PC-9 (cell line): ENCODE data around the gene CALHM1. TPM values are rescaled to one million over a fixed set of nuclear protein-coding genes. Genes with fewer than 3 reads are reported as not detected.

Experiments
- BruUV-seq: library from RNA; stranded (reverse); fragments of 400-500 nt; replicated peaks from 2 replicates; lab custom pipeline; 2021; lab: Mats Ljungman, UMichigan
- CTCF ChIA-PET: fragments of 300-600 bp; sonication (Branson Sonifier 250); formaldehyde crosslinking; loops from one replicate; lab custom pipeline; 2022; ENCODE audit warnings: antibody characterized with exemption; lab: Charles Lee
- POLR2A ChIA-PET: fragments of 300-600 bp; sonication (Branson Sonifier 250); formaldehyde crosslinking; loops from one replicate; lab custom pipeline; 2022; ENCODE audit warnings: antibody characterized with exemption; ENCODE audit not compliant: unreplicated experiment; lab: Charles Lee
- DNase-seq, 2 experiments: peaks; one replicate each; pipeline versions ENCODE4 v3.0.0 to v3.0.0-alpha.2; 2015 to 2022; ENCODE audit warnings: mixed read lengths in 1 of 2
- H2AFZ ChIP-seq: fragments of 200-600 bp; sonication (generic); 2 replicates; pipeline ENCODE4 v1.8.1; 2017; ENCODE audit warnings: antibody characterized with exemption
- H3F3A ChIP-seq: fragments of 200-600 bp; sonication (generic); 2 replicates; pipeline ENCODE4 v1.8.1; 2017; ENCODE audit warnings: antibody characterized with exemption, mild to moderate bottlenecking, low read depth; ENCODE audit not compliant: insufficient read depth
- H3K27ac ChIP-seq: fragments of 200-600 bp; sonication (generic); 2 replicates; pipeline ENCODE4 v1.6.1; 2016; ENCODE audit warnings: mixed run types
- H3K27me3 ChIP-seq: fragments of 200-600 bp; sonication (generic); 2 replicates; pipeline ENCODE4 v1.6.1; 2016; ENCODE audit warnings: low read depth, mixed run types; ENCODE audit not compliant: insufficient read depth
- H3K36me3 ChIP-seq: fragments of 200-600 bp; sonication (generic); 2 replicates; pipeline ENCODE4 v1.6.1; 2016; ENCODE audit warnings: low read depth, mixed run types
- H3K4me1 ChIP-seq: fragments of 200-600 bp; sonication (generic); replicated peaks from 2 replicates; pipeline ENCODE4 v1.6.1; 2016; ENCODE audit warnings: mixed run types; ENCODE audit not compliant: insufficient read depth
- H3K4me2 ChIP-seq: fragments of 200-600 bp; sonication (generic); 2 replicates; pipeline ENCODE4 v1.6.1; 2017; ENCODE audit warnings: mixed run types
- H3K4me3 ChIP-seq: fragments of 200-600 bp; sonication (generic); 2 replicates; pipeline ENCODE4 v1.6.1; 2016; ENCODE audit warnings: mixed run types
- H3K79me2 ChIP-seq: fragments of 200-600 bp; sonication (generic); 2 replicates; pipeline ENCODE4 v1.6.1; 2017; ENCODE audit warnings: low read depth, mixed run types
- H3K9me2 ChIP-seq: fragments of 200-600 bp; sonication (generic); 2 replicates; pipeline ENCODE4 v1.8.1; 2017; ENCODE audit warnings: mild to moderate bottlenecking; ENCODE audit not compliant: insufficient read depth
- H3K9me3 ChIP-seq: fragments of 200-600 bp; sonication (generic); 2 replicates; pipeline ENCODE4 v1.8.1; 2016; ENCODE audit warnings: low read depth; ENCODE audit not compliant: insufficient read depth
- H4K20me1 ChIP-seq: fragments of 200-600 bp; sonication (generic); 2 replicates; pipeline ENCODE4 v1.8.1; 2017; ENCODE audit not compliant: insufficient read depth
- CTCF ChIP-seq: fragments of 200-600 bp; sonication (generic); conservative IDR thresholded peaks from 2 replicates; pipeline ENCODE4 v1.6.1; 2017; ENCODE audit warnings: mixed run types, antibody characterized with exemption, mild to moderate bottlenecking, moderate library complexity
- EZH2 ChIP-seq: fragments of 200-600 bp; sonication (generic); IDR thresholded peaks from 2 replicates; pipeline ENCODE4 v1.8.0; 2017; ENCODE audit warnings: antibody characterized with exemption, low read depth
- intact Hi-C: fragments of 100-400 bp; cut with micrococcal nuclease; formaldehyde crosslinking; loops from one replicate; pipeline ENCODE4 v1.10.0; 2022; ENCODE audit not compliant: unreplicated experiment
- total RNA-seq: library from RNA; stranded (reverse); gene quantifications from 2 replicates; pipeline ENCODE4 v1.2.3, GENCODE V29; 2021

Gene CALHM1
- total RNA-seq, 1 experiment from 2014 or later = not detected

GRCh38 chr10:103466734-103467133 is 8.0 kb upstream of the CALHM1 start:
- no peaks in the 10 kb centered on the region for H3K79me2 ChIP-seq
- ChIA-PET CTCF (no interaction called here), POLR2A (no interaction called here)
- no peaks in the 10 kb centered on the region for H3K9me2 ChIP-seq
- no peak overlapping the region for H3K4me3 ChIP-seq
- no peak overlapping the region for H3K4me2 ChIP-seq
- TF ChIP-seq EZH2 (no peak), CTCF (no peak)
- peaks cover 8% of the 10 kb centered on the region; the same call in 1 of the 2 replicates for H3F3A ChIP-seq
- no peak overlapping the region for H3K27ac ChIP-seq
- H3K36me3 ChIP-seq = no peaks in the 10 kb centered on the region
- DNase-seq = no peak
- H3K4me1 ChIP-seq = peaks cover 20% of the 10 kb centered on the region
- no peak overlapping the region for H2AFZ ChIP-seq
- no peaks in the 10 kb centered on the region for H4K20me1 ChIP-seq
- H3K27me3 ChIP-seq = no peaks in the 10 kb centered on the region
- BruUV-seq = no TSS peak
- H3K9me3 ChIP-seq = no peaks in the 10 kb centered on the region
- intact Hi-C loops = no loop called here

GRCh38 chr10:103465411-103466179 is 6.9 kb upstream of the CALHM1 start:
- peaks cover 8% of the 10 kb centered on the region; the same call in 1 of the 2 replicates for H3K4me1 ChIP-seq
- CTCF ChIA-PET = interaction anchor here (0.6 kb wide), 2 partner anchors 28 to 561 kb away, joined by 4 read pairs; no protein-coding TSS in a partner anchor
- BruUV-seq = no TSS peak
- H3K36me3 ChIP-seq = no peaks in the 10 kb centered on the region
- H2AFZ ChIP-seq = no peak overlapping the region
- H3K9me2 ChIP-seq = no peaks in the 10 kb centered on the region
- H3K4me3 ChIP-seq = no peak overlapping the region
- no peak overlapping the region for H3K4me2 ChIP-seq
- H3K9me3 ChIP-seq = no peaks in the 10 kb centered on the region
- POLR2A ChIA-PET = interaction anchor here (0.7 kb wide), 1 partner anchor 13 kb away, joined by 3 read pairs; the partner anchor contains the start of gene CALHM2
- intact Hi-C loops = no loop called here
- no peaks in the 10 kb centered on the region for H4K20me1 ChIP-seq
- H3K27ac ChIP-seq = no peak overlapping the region
- H3F3A ChIP-seq = no peaks in the 10 kb centered on the region; the same call in 1 of the 2 replicates
- H3K79me2 ChIP-seq = no peaks in the 10 kb centered on the region
- DNase-seq = no peak
- no peak for TF ChIP-seq EZH2
- TF ChIP-seq CTCF = no peak
- H3K27me3 ChIP-seq = no peaks in the 10 kb centered on the region

GRCh38 chr10:103463499-103463898 is 4.8 kb upstream of the CALHM1 start:
- BruUV-seq = no TSS peak

More at GRCh38 chr10:103463499-103463898, 4.8 kb upstream of the CALHM1 start:
- CTCF ChIA-PET = no interaction called here
- H3K9me2 ChIP-seq = no peaks in the 10 kb centered on the region
- TF ChIP-seq EZH2 (no peak), CTCF (no peak)
- no peak overlapping the region for H3K27ac ChIP-seq
- no peak overlapping the region for H3K4me3 ChIP-seq
- intact Hi-C loops = no loop called here
- 0 out of 2 replicates have a peak, but pooled peaks cover 5% of the 10 kb centered on the region for H3K4me1 ChIP-seq
- H3K9me3 ChIP-seq = no peaks in the 10 kb centered on the region
- no peak overlapping the region for H2AFZ ChIP-seq
- POLR2A ChIA-PET = interaction anchor here (0.7 kb wide), 1 partner anchor 13 kb away, joined by 24 read pairs; no protein-coding TSS in a partner anchor
- H4K20me1 ChIP-seq = no peaks in the 10 kb centered on the region
- H3K27me3 ChIP-seq = no peaks in the 10 kb centered on the region
- H3K4me2 ChIP-seq = no peak overlapping the region
- no peaks in the 10 kb centered on the region for H3K36me3 ChIP-seq
- no peaks in the 10 kb centered on the region for H3F3A ChIP-seq
- peak in 1 of 2 experiments; percentile 63 for DNase-seq
- H3K79me2 ChIP-seq = no peaks in the 10 kb centered on the region
